GM12872 (cell line): ENCODE data around the gene AP4S1.

Experiments used
- CTCF ChIP-seq: IDR thresholded peaks from 3 replicates; pipeline ENCODE4 v1.5.1; 2011; ENCODE audit warnings: low read depth, mild to moderate bottlenecking, low read length, moderate library complexity; ENCODE audit not compliant: insufficient read depth

Gene AP4S1

DNA sequence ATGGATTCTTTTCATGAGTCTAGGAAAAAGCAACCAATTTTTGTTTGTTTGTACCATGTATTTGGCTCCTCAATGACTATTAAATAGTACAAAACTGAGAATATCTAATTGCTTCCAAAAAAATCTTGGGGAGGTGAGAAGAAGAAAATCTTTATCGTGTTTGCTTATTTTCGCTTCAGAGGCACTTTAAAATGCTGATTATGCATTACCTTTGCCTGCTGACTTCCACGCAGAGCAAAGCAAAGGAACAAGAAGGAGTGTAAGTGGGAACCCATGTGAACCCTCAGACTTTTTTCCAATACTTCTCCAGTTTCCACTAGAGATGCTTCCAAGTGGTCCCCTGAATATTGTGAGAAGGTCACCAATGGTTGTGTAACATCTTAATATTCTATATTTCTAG is 43.9 kb downstream of the AP4S1 start:
- no peak for TF ChIP-seq CTCF

- no peak for TF ChIP-seq CTCF
Observed at GRCh38 chr14:31070431-31070830, 45.0 kb downstream of the AP4S1 start.

DNA sequence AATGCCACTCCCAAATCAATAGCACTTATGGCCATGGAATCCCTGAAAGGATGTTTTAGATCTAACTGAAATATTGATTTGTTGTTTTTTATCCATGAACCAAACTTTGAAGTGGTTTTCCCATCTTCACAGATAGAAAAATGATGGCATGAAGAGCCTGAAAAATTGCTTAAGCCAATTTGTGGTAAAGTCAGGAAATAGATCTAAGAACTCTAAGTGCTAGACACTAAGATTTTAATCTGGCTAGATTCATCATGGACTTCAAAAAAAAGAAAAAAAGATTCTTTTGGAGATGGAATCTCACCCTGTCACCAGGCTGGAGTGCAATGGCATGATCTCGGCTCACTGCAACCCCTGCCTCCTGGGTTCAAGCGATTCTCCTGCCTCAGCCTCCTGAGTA is 45.7 kb downstream of the AP4S1 start:
- TF ChIP-seq CTCF = no peak

DNA sequence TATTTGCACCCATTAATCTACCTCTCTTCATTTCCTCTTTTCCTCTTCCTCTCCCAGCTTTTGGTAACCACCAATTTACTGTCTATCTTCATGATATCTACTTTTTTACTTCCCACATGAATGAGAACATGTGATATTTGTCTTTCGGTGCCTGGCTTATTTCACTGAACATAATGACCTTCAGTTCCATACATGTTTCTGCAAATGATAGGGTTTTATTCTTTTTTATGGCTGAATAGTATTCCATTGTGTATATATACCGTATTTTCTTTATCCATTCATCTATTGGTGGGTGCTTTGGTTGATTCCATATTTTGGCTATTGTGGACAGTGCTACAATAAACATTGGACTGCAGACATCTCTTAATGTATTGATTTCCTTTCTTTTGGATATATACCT is 49.7 kb downstream of the AP4S1 start:
- TF ChIP-seq CTCF = no peak

GRCh38 chr14:31078766-31079165 is 53.3 kb downstream of the AP4S1 start:
- no peak for TF ChIP-seq CTCF

- TF ChIP-seq CTCF = no peak
Observed at GRCh38 chr14:31080056-31080455, 54.6 kb downstream of the AP4S1 start.

DNA sequence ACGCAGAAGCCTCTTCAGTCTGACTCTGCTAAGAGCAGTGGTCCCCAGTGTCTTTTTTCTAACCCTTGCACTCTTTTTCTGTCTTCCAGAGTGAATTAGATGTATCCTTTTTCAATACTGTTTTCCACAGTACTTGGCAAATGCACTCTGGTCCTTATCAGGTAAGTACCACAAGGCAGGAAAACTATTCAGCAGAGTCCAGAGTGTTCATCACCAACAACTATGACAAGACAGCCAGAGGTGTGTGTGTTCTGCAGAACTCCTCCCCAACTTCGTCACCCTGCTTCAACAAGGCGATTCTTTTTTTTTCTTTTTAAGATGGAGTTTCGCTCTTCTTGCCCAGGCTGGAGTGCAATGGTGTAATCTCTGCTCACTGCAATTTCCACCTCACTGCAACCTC is 55.0 kb downstream of the AP4S1 start:
- no peak for TF ChIP-seq CTCF

DNA sequence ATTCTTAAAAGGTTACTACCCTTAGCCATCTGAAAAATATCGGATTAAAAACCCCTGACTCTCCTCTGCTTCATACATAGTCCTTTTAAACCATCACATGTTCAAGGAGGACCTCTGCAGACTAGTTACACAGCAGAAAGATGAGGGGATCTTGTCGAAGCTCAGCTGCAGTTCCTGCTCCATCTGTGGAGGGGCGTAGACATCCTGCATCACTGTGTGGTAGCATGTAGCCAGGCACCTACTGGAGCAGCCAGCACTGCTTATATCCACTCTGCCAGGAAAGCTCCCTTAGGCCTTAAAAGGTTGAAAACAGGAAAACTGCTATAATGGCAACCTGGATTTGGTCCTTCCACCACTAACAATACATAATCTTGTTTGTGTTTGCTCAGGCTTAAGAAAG is 58.3 kb downstream of the AP4S1 start:
- TF ChIP-seq CTCF = no peak
